OCI-LY7 (cell line): ENCODE results near the gene TES. TPM values are rescaled to one million over a fixed set of nuclear protein-coding genes. Genes with fewer than 3 reads are reported as not detected.

Experiments used
- BruUV-seq: library from RNA; stranded (reverse); fragments of 400-500 nt; replicated peaks from 2 replicates; lab custom pipeline; 2021; lab: Mats Ljungman, UMichigan
- CTCF ChIA-PET: fragments of 300-600 bp; sonication (Branson Sonifier 250); formaldehyde crosslinking; loops from one replicate; lab custom pipeline; 2022; ENCODE audit warnings: antibody characterized with exemption; ENCODE audit not compliant: unreplicated experiment; lab: Charles Lee
- POLR2A ChIA-PET: fragments of 300-600 bp; sonication (Branson Sonifier 250); formaldehyde crosslinking; loops from one replicate; lab custom pipeline; 2022; ENCODE audit warnings: antibody characterized with exemption; lab: Charles Lee
- DNase-seq: peaks from one replicate; pipeline ENCODE4 v3.0.0-alpha.2; 2015; ENCODE audit warnings: low spot score
- H2AFZ ChIP-seq: fragments of 200-600 bp; sonication (generic), shearing (Covaris generic); 2 replicates; pipeline ENCODE4 v1.6.1; 2014; ENCODE audit warnings: mild to moderate bottlenecking, antibody characterized with exemption, low read length, moderate library complexity
- H3K27ac ChIP-seq: fragments of 200-600 bp; sonication (generic); 2 replicates; pipeline ENCODE4 v1.5.1; 2014; ENCODE audit warnings: mixed run types, low read depth, mild to moderate bottlenecking, moderate library complexity, low read length, inconsistent platforms; ENCODE audit not compliant: poor library complexity, severe bottlenecking
- H3K36me3 ChIP-seq: fragments of 200-600 bp; sonication (generic); 2 replicates; pipeline ENCODE4 v1.6.1; 2014; ENCODE audit warnings: mild to moderate bottlenecking, antibody characterized with exemption, low read length, moderate library complexity, mixed read lengths; ENCODE audit not compliant: insufficient read depth
- H3K4me1 ChIP-seq: fragments of 200-600 bp; sonication (generic); 2 replicates; pipeline ENCODE4 v1.5.1; 2014; ENCODE audit warnings: mild to moderate bottlenecking, low read length; ENCODE audit not compliant: insufficient read depth, poor library complexity, severe bottlenecking
- H3K4me2 ChIP-seq: fragments of 200-600 bp; sonication (generic); 2 replicates; pipeline ENCODE4 v1.6.1; 2014; ENCODE audit warnings: mild to moderate bottlenecking, low read length
- H3K4me3 ChIP-seq: fragments of 200-600 bp; sonication (generic); 2 replicates; pipeline ENCODE4 v1.5.1; 2014; ENCODE audit warnings: mild to moderate bottlenecking, low read depth, low read length; ENCODE audit not compliant: poor library complexity, severe bottlenecking
- H3K79me2 ChIP-seq: fragments of 200-600 bp; sonication (generic); 2 replicates; pipeline ENCODE4 v1.6.1; 2016; ENCODE audit warnings: low read depth, mild to moderate bottlenecking, low read length, moderate library complexity, mixed read lengths; ENCODE audit not compliant: insufficient read depth
- H3K9me2 ChIP-seq: fragments of 200-600 bp; sonication (generic); 2 replicates; pipeline ENCODE4 v1.6.1; 2016; ENCODE audit warnings: mild to moderate bottlenecking, low read length, mixed read lengths; ENCODE audit not compliant: insufficient read depth
- H3K9me3 ChIP-seq: fragments of 200-600 bp; sonication (generic); 2 replicates; pipeline ENCODE4 v1.6.1; 2014; ENCODE audit warnings: mild to moderate bottlenecking, mixed run types, low read length, mixed read lengths
- H4K20me1 ChIP-seq: fragments of 200-600 bp; sonication (generic); 2 replicates; pipeline ENCODE4 v1.6.1; 2014; ENCODE audit warnings: mild to moderate bottlenecking, antibody characterized with exemption, low read length, moderate library complexity, mixed read lengths; ENCODE audit not compliant: insufficient read depth
- CTCF ChIP-seq: fragments of 200-600 bp; sonication (generic); conservative IDR thresholded peaks from 2 replicates; pipeline ENCODE4 v1.5.1; 2014; ENCODE audit warnings: mild to moderate bottlenecking, antibody characterized with exemption, low read length, moderate library complexity, mixed read lengths
- EZH2phosphoT487 ChIP-seq: fragments of 200-600 bp; sonication (generic); IDR thresholded peaks from 2 replicates; pipeline ENCODE4 v1.6.1; 2018; ENCODE audit warnings: low read depth, borderline replicate concordance, mild to moderate bottlenecking, mixed run types, antibody characterized with exemption, low read length, moderate library complexity, mixed read lengths
- intact Hi-C: fragments of 100-400 bp; cut with micrococcal nuclease; formaldehyde crosslinking; loops from one replicate; pipeline ENCODE4 v1.10.0; 2022; ENCODE audit not compliant: unreplicated experiment
- total RNA-seq, 2 experiments: library from RNA; depleted of rRNA in 1 of 2; stranded (reverse); fragments of >200 nt in 1 of 2; shearing (Covaris generic) in 1 of 2; gene quantifications; 2 replicates each; pipeline ENCODE4 v1.2.3, GENCODE V29; 2014 to 2022

The TES gene
- total RNA-seq, 2 experiments from 2014 or later, result not detected

- Histone ChIP-seq H3K79me2 (no peaks in the 10 kb centered on the region), H3K27ac (no peak overlapping the region), H3K4me3 (no peak overlapping the region), H3K4me2 (no peak overlapping the region), H2AFZ (no peak overlapping the region), H3K9me2 (no peaks in the 10 kb centered on the region), H4K20me1 (no peaks in the 10 kb centered on the region), H3K36me3 (no peaks in the 10 kb centered on the region), H3K4me1 (no peaks in the 10 kb centered on the region), H3K9me3 (no peaks in the 10 kb centered on the region)
- CTCF ChIA-PET, result no interaction called here
- no peak for TF ChIP-seq CTCF
- no peak for TF ChIP-seq EZH2phosphoT487
- POLR2A ChIA-PET, result no interaction called here
- intact Hi-C loops, result no loop called here
- no TSS peak for BruUV-seq
- no peak for DNase-seq
Observed at GRCh38 chr7:116240024-116240668, 29.8 kb downstream of the TES start.

- no peak overlapping the region for H3K4me3 ChIP-seq
- intact Hi-C loops, result no loop called here
- no peaks in the 10 kb centered on the region for H3K4me1 ChIP-seq
- H3K27ac ChIP-seq, result no peak overlapping the region
- H3K4me2 ChIP-seq, result no peak overlapping the region
- no peaks in the 10 kb centered on the region for H3K79me2 ChIP-seq
- TF ChIP-seq EZH2phosphoT487, result no peak
- TF ChIP-seq CTCF, result no peak
- DNase-seq, result no peak
- BruUV-seq, result no TSS peak
- H4K20me1 ChIP-seq, result no peaks in the 10 kb centered on the region
- no peaks in the 10 kb centered on the region for H3K9me3 ChIP-seq
- H2AFZ ChIP-seq, result no peak overlapping the region
- no peaks in the 10 kb centered on the region for H3K9me2 ChIP-seq
- no peaks in the 10 kb centered on the region for H3K36me3 ChIP-seq
- ChIA-PET POLR2A (interaction anchor here (1.0 kb wide), 1 partner anchor 10 kb away, joined by 5 read pairs; no protein-coding TSS in a partner anchor), CTCF (no interaction called here)
Observed at GRCh38 chr7:116241291-116241690, 31.0 kb downstream of the TES start.

GRCh38 chr7:116242178-116242577 is 31.8 kb downstream of the TES start:
- no peaks in the 10 kb centered on the region for H3K9me3 ChIP-seq
- no peak overlapping the region for H3K4me2 ChIP-seq
- H3K27ac ChIP-seq, result no peak overlapping the region
- no peaks in the 10 kb centered on the region for H3K4me1 ChIP-seq
- intact Hi-C loops, result no loop called here
- CTCF ChIA-PET, result no interaction called here
- no peaks in the 10 kb centered on the region for H3K79me2 ChIP-seq
- no peak for DNase-seq
- TF ChIP-seq CTCF, result no peak
- TF ChIP-seq EZH2phosphoT487, result no peak
- POLR2A ChIA-PET, result interaction anchor here (0.7 to 1.0 kb wide), 2 partner anchors 9 to 17 kb away, joined by 4 to 5 read pairs; no protein-coding TSS in a partner anchor
- no peak overlapping the region for H3K4me3 ChIP-seq
- no TSS peak for BruUV-seq
- no peak overlapping the region for H2AFZ ChIP-seq
- no peaks in the 10 kb centered on the region for H4K20me1 ChIP-seq
- no peaks in the 10 kb centered on the region for H3K36me3 ChIP-seq
- H3K9me2 ChIP-seq, result no peaks in the 10 kb centered on the region
